KMS-11 (cell line): ENCODE measurements around the gene PSMD13.

Source experiments
- H2AFZ ChIP-seq: fragments of 200-600 bp; sonication (generic); 2 replicates; pipeline ENCODE4 v1.6.1; 2016; ENCODE audit warnings: antibody characterized with exemption, mixed run types, low read depth
- H3K27ac ChIP-seq: fragments of 200-600 bp; sonication (generic); 2 replicates; pipeline ENCODE4 v1.6.1; 2016; ENCODE audit warnings: mild to moderate bottlenecking, mixed run types
- H3K27me3 ChIP-seq: fragments of 200-600 bp; sonication (generic); 2 replicates; pipeline ENCODE4 v1.6.1; 2017; ENCODE audit warnings: mild to moderate bottlenecking, low read depth, mixed run types, moderate library complexity; ENCODE audit not compliant: insufficient read depth
- H3K36me3 ChIP-seq: fragments of 200-600 bp; sonication (generic); 2 replicates; pipeline ENCODE4 v1.6.1; 2017; ENCODE audit warnings: mild to moderate bottlenecking, mixed run types; ENCODE audit not compliant: insufficient read depth
- H3K4me1 ChIP-seq: fragments of 200-600 bp; sonication (generic); 2 replicates; pipeline ENCODE4 v1.6.1; 2016; ENCODE audit warnings: mild to moderate bottlenecking, low read depth, mixed run types; ENCODE audit not compliant: poor library complexity, severe bottlenecking
- H3K4me2 ChIP-seq: fragments of 200-600 bp; sonication (generic); 2 replicates; pipeline ENCODE4 v1.7.0; 2016; ENCODE audit warnings: mild to moderate bottlenecking, mixed run types
- H3K4me3 ChIP-seq: fragments of 200-600 bp; sonication (generic); IDR thresholded peaks from 2 replicates; pipeline ENCODE4 v1.6.1; 2017; ENCODE audit warnings: low read depth, low read length, mixed read lengths; ENCODE audit not compliant: insufficient read depth
- H3K79me2 ChIP-seq: fragments of 200-600 bp; sonication (generic); 2 replicates; pipeline ENCODE4 v1.6.1; 2016; ENCODE audit warnings: low read depth, mixed run types; ENCODE audit not compliant: insufficient read depth
- H3K9ac ChIP-seq: fragments of 200-600 bp; sonication (generic); 2 replicates; pipeline ENCODE4 v1.6.1; 2016; ENCODE audit warnings: mild to moderate bottlenecking, mixed run types
- H4K20me1 ChIP-seq: fragments of 200-600 bp; sonication (generic); 2 replicates; pipeline ENCODE4 v1.6.1; 2016; ENCODE audit warnings: mild to moderate bottlenecking, mixed run types; ENCODE audit not compliant: insufficient read depth
- TF ChIP-seq, protein P1 (sequence below): fragments of 200-600 bp; sonication (generic); conservative IDR thresholded peaks from 2 replicates; pipeline ENCODE4 v1.6.1; 2017; ENCODE audit warnings: low read depth, mild to moderate bottlenecking, antibody characterized with exemption, low read length, moderate library complexity, mixed read lengths

Gene PSMD13

DNA sequence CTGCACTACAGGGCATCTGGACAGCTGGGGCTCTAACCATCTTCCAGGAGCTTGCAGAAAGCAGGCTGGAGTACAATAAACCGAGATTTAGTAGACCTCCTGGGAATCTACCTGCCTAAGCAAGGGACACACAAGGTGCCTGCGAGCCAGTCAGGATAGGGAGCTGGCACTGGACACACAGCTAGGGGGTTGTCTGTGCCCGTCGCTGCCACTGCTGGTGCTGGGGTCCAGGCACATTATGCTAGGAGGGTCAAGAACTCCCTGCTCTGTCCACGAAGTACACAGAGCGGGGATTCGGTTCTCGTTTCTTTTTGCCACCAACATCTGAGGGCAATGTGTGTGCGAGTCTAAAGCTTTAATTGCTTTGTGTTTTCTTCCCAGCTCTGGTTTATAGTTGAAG, 25.0 kb upstream of the PSMD13 start:
- no peak overlapping the region for H3K4me2 ChIP-seq
- no peak overlapping the region for H3K9ac ChIP-seq
- no peaks in the 10 kb centered on the region for H3K27me3 ChIP-seq
- H3K4me3 ChIP-seq, result no peak overlapping the region
- H2AFZ ChIP-seq, result no peak overlapping the region
- TF ChIP-seq, protein P1, sequence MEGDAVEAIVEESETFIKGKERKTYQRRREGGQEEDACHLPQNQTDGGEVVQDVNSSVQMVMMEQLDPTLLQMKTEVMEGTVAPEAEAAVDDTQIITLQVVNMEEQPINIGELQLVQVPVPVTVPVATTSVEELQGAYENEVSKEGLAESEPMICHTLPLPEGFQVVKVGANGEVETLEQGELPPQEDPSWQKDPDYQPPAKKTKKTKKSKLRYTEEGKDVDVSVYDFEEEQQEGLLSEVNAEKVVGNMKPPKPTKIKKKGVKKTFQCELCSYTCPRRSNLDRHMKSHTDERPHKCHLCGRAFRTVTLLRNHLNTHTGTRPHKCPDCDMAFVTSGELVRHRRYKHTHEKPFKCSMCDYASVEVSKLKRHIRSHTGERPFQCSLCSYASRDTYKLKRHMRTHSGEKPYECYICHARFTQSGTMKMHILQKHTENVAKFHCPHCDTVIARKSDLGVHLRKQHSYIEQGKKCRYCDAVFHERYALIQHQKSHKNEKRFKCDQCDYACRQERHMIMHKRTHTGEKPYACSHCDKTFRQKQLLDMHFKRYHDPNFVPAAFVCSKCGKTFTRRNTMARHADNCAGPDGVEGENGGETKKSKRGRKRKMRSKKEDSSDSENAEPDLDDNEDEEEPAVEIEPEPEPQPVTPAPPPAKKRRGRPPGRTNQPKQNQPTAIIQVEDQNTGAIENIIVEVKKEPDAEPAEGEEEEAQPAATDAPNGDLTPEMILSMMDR, result no peak
- no peaks in the 10 kb centered on the region for H4K20me1 ChIP-seq
- H3K27ac ChIP-seq, result no peak overlapping the region
- no peaks in the 10 kb centered on the region for H3K36me3 ChIP-seq
- H3K79me2 ChIP-seq, result peaks cover 25% of the 10 kb centered on the region
- peaks cover 11% of the 10 kb centered on the region for H3K4me1 ChIP-seq

- Histone ChIP-seq H3K36me3 (no peaks in the 10 kb centered on the region), H3K27ac (no peak overlapping the region), H3K27me3 (no peaks in the 10 kb centered on the region), H3K9ac (no peak overlapping the region), H3K79me2 (peaks cover 21% of the 10 kb centered on the region), H4K20me1 (no peaks in the 10 kb centered on the region), H3K4me2 (no peak overlapping the region), H2AFZ (no peak overlapping the region), H3K4me3 (no peak overlapping the region), H3K4me1 (peaks cover 11% of the 10 kb centered on the region)
- TF ChIP-seq, protein P1, result no peak
Measured at GRCh38 chr11:212150-213100, 24.4 kb upstream of the PSMD13 start.

GRCh38 chr11:213111-213510, 23.7 kb upstream of the PSMD13 start:
- H3K27me3 ChIP-seq, result no peaks in the 10 kb centered on the region
- H3K9ac ChIP-seq, result no peak overlapping the region
- peaks cover 19% of the 10 kb centered on the region for H3K79me2 ChIP-seq
- no peak overlapping the region for H2AFZ ChIP-seq
- TF ChIP-seq, protein P1, result no peak
- H4K20me1 ChIP-seq, result no peaks in the 10 kb centered on the region
- H3K36me3 ChIP-seq, result no peaks in the 10 kb centered on the region
- peaks cover 11% of the 10 kb centered on the region for H3K4me1 ChIP-seq
- no peak overlapping the region for H3K4me2 ChIP-seq
- H3K27ac ChIP-seq, result no peak overlapping the region
- no peak overlapping the region for H3K4me3 ChIP-seq

DNA sequence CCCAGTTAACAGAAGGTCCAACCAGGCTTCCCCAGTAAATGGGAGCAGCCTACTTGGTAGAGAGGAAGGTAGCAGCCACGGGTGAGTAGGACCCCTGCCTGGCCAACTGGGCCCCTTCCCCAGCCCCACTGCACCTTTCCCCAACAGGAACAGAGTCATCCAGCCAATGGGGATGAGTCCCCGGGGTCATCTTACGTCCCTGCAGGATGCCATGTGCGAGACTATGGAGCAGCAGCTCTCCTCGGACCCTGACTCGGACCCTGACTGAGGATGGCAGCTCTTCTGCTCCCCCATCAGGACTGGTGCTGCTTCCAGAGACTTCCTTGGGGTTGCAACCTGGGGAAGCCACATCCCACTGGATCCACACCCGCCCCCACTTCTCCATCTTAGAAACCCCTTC, 22.7 kb upstream of the PSMD13 start:
- no peak overlapping the region for H3K4me3 ChIP-seq
- no peak overlapping the region for H3K4me2 ChIP-seq
- TF ChIP-seq, protein P1, result no peak
- H3K27ac ChIP-seq, result no peak overlapping the region
- no peaks in the 10 kb centered on the region for H3K27me3 ChIP-seq
- H3K4me1 ChIP-seq, result peaks cover 11% of the 10 kb centered on the region
- no peaks in the 10 kb centered on the region for H3K36me3 ChIP-seq
- H3K79me2 ChIP-seq, result peaks cover 14% of the 10 kb centered on the region
- H4K20me1 ChIP-seq, result no peaks in the 10 kb centered on the region
- no peak overlapping the region for H3K9ac ChIP-seq
- no peak overlapping the region for H2AFZ ChIP-seq
